ENCODE data around the gene ALPP. TPM values are rescaled to one million over a fixed set of nuclear protein-coding genes. Genes with fewer than 3 reads are reported as not detected.

Gene ALPP
- total RNA-seq, 1 experiment from 2014 or later = 0.20 TPM

GRCh38 chr2:232343821-232344220, 34.7 kb upstream of the ALPP start:
- Histone ChIP-seq H3K9me3 (ENCODE audit: control insufficient read depth, low read depth, low read length) (no peaks in the 10 kb centered on the region), H2BK5ac (ENCODE audit: insufficient read length, low read length) (no peak overlapping the region), H2BK120ac (ENCODE audit: low read depth, low read length, poor library complexity, severe bottlenecking) (no peak overlapping the region), H4K8ac (replicated peaks; ENCODE audit: insufficient read length, low read depth, low read length) (no peak overlapping the region), H2AK5ac (ENCODE audit: insufficient read length, low read length) (no peak overlapping the region), H2AFZ (ENCODE audit: low read length) (no peak overlapping the region), H3K23me2 (ENCODE audit: insufficient read length, low read depth, low read length, poor library complexity, severe bottlenecking) (no peaks in the 10 kb centered on the region), H3K79me1 (ENCODE audit: insufficient read depth, low read depth, low read length, poor library complexity, severe bottlenecking) (no peaks in the 10 kb centered on the region), H3K14ac (ENCODE audit: insufficient read depth, low read length) (no peak overlapping the region), H3K4me2 (ENCODE audit: insufficient read depth, insufficient read length, low read length) (no peak overlapping the region), H3K4me1 (ENCODE audit: insufficient read depth, low read length) (no peaks in the 10 kb centered on the region), H3K27ac (ENCODE audit: insufficient read length, low read depth, low read length) (no peak overlapping the region), H3K79me2 (ENCODE audit: insufficient read depth, low read length) (no peaks in the 10 kb centered on the region), H3K23ac (ENCODE audit: insufficient read length, low read depth, low read length) (no peak overlapping the region), H3K18ac (ENCODE audit: insufficient read length, low read depth, low read length) (no peak overlapping the region), H2BK15ac (ENCODE audit: low read depth, low read length) (no peak overlapping the region), H3T11ph (ENCODE audit: low read length) (no peak overlapping the region), H2BK20ac (ENCODE audit: low read depth, low read length, poor library complexity, severe bottlenecking) (no peak overlapping the region), H2BK12ac (ENCODE audit: insufficient read length, low read depth, low read length) (no peak overlapping the region), H3K4ac (ENCODE audit: low read depth, low read length) (no peak overlapping the region), H3K9ac (ENCODE audit: extremely low read depth, insufficient read length, low read length) (no peak overlapping the region), H4K91ac (ENCODE audit: insufficient read length, low read depth, low read length) (no peak overlapping the region), H3K56ac (ENCODE audit: insufficient read length, low read depth, low read length) (no peak overlapping the region), H3K27me3 (ENCODE audit: insufficient read depth, low read length) (no peaks in the 10 kb centered on the region), H4K5ac (ENCODE audit: insufficient read length, low read depth, low read length) (no peak overlapping the region), H4K20me1 (ENCODE audit: control insufficient read depth, insufficient read depth, insufficient read length) (no peaks in the 10 kb centered on the region)
- no peak for TF ChIP-seq CTCF (conservative IDR thresholded peaks at IDR 0.05)
- no peak overlapping the region for H3K27ac Mint-ChIP-seq
- H3K9me3 Mint-ChIP-seq = peaks cover 2 to 11% of the 10 kb centered on the region in 2 experiments; a peak in 2 of 5 replicates
- no peak overlapping the region for H3K4me3 Mint-ChIP-seq
- H3K36me3 Mint-ChIP-seq (ENCODE audit: insufficient read depth in 1 of 3, low read depth in 3 of 3) = peaks cover 0 to 5% (median 3%) of the 10 kb centered on the region in 3 experiments; a peak in 2 of 7 replicates
- DNase-seq = no peak
- H3K4me1 Mint-ChIP-seq = peaks cover 2% of the 10 kb centered on the region in 2 experiments; a peak in 2 of 4 replicates
- H3K27me3 Mint-ChIP-seq (ENCODE audit: low read depth) = peaks cover 19% of the 10 kb centered on the region
- WGBS (ENCODE audit: extremely low coverage, insufficient read length, low lambda C conversion rate) = no CpG with 5 or more reads among the region's 6 CpGs

All from H9 (cell line).